Esophagus muscularis mucosa (tissue), 4 donors: ENCODE data around the gene TRAK2.

Experiments
- EP300 ChIP-seq: sonication (generic); formaldehyde crosslinking; IDR thresholded peaks from one replicate; pipeline ENCODE4 v1.6.1; 2017; ENCODE audit warnings: antibody characterized with exemption
- POLR2A ChIP-seq: fragments of 450-650 bp; IDR thresholded peaks from one replicate; pipeline ENCODE4 v1.6.1; 2017; ENCODE audit warnings: antibody characterized with exemption, moderate library complexity, mild to moderate bottlenecking, low read depth
- POLR2AphosphoS5 ChIP-seq, 2 donors: sonication (generic); formaldehyde crosslinking; IDR thresholded peaks; one replicate each; pipeline ENCODE4 v1.6.1; 2017; ENCODE audit warnings: antibody characterized with exemption in 2 of 2
- TF ChIP-seq, protein P1 (sequence below), 3 experiments: fragments of 200-600 bp in 2 of 3; fragments of 450-650 bp in 1 of 3; sonication (generic) in 2 of 3; IDR thresholded peaks; one replicate each; pipeline ENCODE4 v1.5.1; 2017 to 2019; ENCODE audit warnings: antibody characterized with exemption in 3 of 3, mild to moderate bottlenecking in 2 of 3, moderate library complexity in 1 of 3

DNA sequence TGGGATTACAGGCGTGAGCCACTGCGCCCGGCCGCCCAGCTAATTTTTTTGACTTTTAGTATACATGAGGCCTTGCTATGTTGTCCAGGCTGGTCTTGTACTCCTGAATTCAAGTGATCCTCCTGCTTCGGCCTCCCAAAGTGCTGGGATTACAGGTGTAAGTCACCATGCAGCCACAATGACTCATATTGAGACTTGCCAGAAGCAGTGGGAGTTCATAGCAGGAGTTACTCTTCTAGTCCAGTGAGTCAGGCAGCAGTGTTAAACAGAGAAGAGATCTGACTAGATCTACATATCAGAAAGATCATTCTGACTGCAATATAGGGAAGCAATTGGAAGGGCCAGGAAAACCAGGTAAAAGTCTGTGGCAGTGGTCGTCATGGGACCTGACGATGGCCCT, 92.6 kb downstream of the TRAK2 start:
- no peak for TF ChIP-seq POLR2AphosphoS5 (IDR thresholded peaks at IDR 0.05)
- no peak for TF ChIP-seq POLR2A
- TF ChIP-seq, protein P1, sequence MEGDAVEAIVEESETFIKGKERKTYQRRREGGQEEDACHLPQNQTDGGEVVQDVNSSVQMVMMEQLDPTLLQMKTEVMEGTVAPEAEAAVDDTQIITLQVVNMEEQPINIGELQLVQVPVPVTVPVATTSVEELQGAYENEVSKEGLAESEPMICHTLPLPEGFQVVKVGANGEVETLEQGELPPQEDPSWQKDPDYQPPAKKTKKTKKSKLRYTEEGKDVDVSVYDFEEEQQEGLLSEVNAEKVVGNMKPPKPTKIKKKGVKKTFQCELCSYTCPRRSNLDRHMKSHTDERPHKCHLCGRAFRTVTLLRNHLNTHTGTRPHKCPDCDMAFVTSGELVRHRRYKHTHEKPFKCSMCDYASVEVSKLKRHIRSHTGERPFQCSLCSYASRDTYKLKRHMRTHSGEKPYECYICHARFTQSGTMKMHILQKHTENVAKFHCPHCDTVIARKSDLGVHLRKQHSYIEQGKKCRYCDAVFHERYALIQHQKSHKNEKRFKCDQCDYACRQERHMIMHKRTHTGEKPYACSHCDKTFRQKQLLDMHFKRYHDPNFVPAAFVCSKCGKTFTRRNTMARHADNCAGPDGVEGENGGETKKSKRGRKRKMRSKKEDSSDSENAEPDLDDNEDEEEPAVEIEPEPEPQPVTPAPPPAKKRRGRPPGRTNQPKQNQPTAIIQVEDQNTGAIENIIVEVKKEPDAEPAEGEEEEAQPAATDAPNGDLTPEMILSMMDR (IDR thresholded peaks at IDR 0.05): no peak
- no peak for TF ChIP-seq EP300
